NCI-H1092 (cell line): Measurements from ENCODE around the gene STAB1.

Source experiments
- DNase-seq: peaks from one replicate; lab custom pipeline; 2025; lab: John Stamatoyannopoulos, UW

The STAB1 gene

DNA sequence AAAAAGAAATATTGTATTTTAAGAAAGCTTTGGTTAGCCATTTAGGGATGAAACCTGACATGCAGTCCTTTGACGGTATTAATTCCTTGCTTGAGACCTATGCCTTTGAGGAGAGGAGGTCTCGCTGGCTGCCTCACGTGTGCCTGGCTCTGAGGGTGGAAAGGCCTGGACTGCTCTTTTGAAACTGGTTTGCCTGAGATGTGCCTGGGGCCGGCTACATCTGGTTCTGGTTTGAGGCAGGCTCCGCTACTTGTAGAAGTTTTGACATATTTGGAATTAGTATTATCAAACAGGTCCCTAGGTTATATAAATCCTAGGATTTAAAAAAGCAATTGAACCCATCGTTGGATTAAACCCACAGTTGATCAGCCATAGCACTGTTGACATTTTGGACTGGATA, 33.3 kb upstream of the STAB1 start:
- DNase-seq: no peak

DNA sequence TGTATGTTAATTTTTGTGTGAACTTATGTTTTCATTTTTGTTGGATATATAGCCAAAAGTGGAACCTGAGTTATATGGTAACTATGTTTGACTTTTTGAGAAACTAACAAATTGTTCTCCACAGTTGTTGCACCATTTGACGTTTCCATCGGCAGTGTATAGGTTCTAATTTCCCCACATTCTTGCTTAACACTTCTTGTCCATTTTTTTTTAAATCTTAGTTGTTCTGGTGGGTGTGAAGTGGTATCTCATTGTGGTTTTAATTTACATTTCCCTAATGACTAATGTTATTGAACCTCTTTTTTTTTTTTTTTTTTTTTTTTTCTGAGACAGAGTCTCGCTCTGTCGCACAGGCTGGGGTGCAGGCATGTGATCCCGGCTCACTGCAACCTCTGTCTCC, 31.7 kb upstream of the STAB1 start:
- no peak for DNase-seq

DNA sequence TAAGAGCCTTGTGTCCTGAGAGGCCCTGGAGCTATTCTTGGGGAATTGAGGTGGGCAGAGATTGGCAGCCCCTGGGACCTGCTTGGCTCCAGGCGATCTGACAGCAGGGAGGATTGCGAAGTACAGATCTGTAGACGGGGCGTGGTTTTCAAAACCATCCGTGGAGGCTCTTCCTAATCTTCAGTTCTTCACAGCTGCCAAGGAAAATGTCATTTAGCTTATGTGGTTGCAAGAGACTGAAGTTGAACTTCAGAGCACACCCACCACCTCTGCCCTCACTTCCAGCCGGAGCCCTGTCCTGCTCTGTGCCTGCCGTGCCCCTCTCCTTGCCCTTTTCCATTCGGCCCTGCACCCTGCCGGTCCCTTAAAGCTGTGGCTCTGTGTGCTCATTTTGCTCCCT, 26.8 kb upstream of the STAB1 start:
- DNase-seq: no peak

DNA sequence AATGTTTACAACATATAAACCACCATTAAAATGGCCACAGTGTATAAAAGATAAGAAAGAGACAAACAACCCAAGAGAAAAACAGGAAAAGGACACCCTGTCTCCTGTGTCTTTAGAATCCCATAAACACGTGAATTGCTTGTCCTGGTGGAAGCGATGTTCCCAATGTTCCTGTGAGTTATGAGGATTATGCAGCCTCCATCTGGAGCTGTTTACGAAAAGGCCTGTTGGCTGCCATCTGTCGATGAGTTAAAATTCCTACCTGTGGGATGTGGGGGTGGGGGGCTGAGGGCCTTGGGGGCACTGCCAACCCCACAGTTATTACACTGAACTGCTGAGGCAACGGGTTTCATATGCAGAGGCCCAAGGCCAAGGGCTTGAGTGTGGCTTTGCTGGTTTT, 26.1 kb upstream of the STAB1 start:
- DNase-seq: no peak

DNA sequence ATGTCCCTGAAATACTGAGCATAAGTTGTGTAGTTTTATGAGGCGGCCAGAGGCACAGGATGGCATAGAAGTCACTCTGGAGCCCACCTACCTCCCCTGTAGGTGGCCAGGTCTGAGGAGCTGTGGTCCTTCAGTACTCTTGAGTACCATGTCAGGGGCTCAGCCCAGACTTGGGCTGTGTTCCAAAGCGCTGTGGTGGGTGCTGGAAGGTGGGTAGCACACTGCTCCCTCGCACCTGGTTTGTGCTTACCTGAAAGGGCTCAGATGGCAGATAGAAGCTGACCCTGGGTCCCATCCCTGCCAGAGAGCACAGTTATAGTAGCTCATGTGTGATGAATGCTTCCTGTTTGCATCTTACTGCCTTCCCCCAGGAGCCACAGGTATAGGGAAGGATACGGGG, 24.2 kb upstream of the STAB1 start:
- DNase-seq: no peak

DNA sequence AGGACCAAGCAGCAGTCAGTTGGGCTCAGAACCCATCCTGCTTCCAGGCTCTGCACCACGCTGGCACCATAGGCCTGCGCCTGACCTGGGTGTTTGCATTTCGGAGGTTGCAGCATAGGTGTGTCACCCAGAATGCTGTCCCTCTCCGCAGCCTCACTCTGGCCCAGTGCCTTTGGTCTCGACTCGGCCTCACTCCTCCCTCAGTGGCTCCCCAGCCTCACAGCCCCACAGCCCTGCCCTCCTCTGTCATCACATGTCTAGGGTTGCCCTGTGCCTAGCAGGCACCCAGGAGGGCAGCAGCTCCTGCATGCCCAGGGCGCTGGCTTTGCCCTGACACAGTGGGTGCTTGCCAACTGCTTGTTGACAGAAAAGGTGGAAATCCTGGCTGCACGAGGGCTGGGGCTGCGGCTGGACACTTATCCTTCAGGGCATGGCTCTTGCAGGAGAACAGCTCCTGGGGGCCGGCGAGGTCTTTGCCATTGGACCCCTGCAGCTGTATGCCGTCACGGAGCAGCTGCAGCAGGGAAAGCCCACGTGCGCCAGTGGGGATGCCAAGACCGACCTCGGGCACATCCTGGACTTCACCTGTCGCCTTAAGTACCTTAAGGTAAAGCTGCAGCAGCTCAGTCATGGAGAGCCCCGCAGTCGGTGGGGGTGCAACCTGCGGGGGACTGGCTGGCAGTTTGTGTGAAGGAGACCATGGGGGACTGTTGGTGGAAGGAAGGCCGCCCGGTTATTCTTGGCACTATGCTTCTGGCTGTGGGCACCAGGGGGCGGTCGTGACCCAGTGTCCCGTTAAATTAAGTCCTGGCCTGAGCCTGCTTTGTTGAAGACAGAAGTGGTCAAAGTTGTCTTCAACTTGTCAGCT, 23.5 kb upstream of the STAB1 start:
- no peak for DNase-seq

DNA sequence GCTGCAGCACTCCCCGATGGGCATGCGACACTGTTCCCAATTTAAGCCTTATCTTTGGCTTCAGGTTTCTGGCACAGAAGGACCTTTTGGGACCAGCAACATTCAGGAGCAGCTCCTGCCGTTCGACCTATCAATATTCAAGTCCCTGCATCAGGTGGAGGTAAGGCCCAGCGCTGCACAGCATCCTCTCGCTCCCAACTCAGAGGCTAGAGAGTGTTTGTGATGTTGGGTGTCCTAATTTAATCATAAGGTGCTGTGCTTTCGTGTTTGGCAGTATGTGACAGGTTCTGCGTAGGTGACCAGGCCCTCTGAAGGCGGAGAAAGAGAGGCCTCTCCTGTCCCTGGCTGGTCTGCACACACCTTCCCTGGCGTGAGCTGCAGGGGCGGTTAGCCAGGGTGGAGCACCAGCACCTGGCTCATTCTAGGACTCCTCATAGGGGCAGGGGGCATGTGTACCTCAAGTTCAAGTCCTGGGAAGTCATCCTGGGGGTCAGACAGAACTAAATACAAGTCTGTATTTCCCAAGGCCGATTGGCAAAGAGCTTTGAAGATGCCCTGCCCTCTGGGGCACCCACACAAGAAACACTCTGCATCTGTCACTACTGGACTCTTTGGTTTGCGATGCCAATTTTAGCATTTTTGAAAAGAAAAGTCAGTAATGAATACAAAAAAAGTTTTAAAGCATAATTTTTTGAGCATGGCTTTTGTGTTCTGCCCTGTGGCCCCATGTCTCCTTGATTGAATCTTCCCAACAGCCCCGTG, 22.7 kb upstream of the STAB1 start:
- DNase-seq: no peak

DNA sequence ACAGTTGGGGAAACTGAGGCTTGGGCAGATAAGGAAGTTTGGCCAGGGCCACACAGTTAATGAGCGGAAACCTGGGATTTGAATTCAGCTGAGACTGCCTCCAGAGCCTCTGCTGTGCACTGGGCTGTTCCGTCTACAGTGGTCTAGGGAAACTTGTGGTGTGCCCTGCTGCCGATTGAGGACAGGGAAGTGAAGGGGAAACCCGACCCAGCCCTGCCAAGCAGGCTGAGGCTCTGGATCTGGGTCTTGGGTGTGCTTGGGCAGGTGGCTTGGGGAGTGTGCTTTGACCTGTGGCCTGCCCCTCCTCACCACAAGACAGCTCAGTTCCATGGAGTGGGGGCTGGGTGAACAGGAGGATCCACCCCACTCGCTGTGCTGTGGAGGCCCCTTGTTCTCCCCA, 22.1 kb upstream of the STAB1 start:
- no peak for DNase-seq

DNA sequence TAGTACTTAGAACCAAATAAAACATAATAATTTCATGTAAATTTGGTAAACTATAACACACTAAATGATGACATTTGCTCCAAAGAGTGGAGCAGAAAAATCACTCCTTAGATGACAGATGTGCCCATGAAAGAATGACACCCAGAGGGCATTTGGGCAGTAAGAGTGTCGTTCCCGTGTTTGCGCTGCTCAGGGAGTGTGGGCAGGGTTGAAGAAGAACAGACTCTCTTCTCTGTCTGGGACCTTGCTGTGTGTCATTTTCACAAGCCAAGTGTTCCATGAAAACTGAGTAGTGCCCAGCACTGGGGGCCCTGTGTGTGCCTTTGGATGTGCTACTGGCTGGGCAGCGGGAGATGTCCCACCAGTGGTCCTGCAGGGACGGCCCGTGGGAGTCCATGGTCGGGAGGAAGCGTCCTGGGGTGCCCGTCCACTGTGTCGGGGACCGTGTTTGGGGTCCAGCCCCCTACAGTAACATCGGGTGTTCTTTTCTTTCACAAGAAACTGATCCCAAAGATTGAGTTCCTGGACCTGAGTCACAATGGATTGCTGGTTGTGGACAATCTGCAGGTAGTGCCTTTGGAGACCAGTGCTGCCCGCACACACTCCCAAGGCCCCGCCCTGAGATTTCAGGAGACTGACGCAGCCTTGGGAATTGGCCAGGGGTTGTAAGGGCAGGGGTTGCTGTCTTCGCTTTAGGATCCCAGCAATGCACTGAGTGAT, 17.9 kb upstream of the STAB1 start:
- DNase-seq: no peak

DNA sequence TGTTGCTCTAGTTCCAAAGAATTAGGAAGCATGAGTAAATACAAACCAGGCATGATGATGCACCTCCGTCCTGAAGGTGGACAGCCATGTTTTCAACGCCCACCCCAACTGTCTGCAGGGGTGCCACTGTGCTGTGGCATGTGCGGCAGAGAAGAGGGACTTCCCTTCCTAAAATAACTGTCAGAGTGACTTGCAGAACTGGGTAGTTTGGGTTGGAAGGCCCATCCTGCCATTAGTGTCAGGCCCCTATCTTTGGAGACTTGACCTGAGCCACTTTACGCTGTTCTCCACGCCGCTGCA, 17.4 kb upstream of the STAB1 start:
- no peak for DNase-seq

DNA sequence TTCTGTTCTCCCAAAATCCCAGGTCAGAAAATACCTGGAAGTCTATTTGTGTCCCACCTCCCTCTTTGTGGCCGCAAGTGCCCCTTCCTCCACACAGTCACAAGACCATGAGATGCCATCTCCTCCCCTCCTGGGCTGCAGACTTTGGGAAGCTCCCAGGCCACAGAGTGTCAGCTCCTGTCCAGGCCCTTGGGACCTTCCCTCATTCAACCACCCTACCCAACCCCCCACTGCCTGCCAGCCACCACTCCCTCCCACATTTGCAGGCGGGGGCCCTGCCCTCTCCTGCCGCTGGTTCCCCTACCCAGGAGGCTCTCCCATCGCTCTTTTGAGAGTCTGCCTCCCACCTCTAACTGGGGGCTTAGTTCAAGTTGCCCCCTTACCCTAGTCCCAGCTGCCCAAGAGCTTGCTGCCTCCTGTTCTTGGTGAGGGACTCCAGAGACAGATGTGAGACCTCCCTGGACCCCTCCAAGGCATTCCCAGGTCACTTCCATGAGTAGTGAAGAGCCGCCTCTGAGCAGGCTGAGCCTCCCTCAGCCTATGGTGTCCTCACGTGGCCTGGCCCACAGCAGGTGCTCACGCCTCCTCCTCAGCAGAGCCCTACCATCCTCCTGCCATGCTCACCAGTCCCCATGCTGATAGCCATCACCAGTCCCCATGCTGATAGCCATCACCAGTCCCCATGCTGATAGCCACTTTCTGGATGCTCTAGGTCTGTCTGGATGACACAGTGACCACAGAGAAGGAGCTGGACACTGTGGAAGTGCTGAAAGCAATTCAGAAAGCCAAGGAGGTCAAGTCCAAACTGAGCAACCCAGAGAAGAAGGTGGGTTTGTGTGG, 15.9 kb upstream of the STAB1 start:
- no peak for DNase-seq

DNA sequence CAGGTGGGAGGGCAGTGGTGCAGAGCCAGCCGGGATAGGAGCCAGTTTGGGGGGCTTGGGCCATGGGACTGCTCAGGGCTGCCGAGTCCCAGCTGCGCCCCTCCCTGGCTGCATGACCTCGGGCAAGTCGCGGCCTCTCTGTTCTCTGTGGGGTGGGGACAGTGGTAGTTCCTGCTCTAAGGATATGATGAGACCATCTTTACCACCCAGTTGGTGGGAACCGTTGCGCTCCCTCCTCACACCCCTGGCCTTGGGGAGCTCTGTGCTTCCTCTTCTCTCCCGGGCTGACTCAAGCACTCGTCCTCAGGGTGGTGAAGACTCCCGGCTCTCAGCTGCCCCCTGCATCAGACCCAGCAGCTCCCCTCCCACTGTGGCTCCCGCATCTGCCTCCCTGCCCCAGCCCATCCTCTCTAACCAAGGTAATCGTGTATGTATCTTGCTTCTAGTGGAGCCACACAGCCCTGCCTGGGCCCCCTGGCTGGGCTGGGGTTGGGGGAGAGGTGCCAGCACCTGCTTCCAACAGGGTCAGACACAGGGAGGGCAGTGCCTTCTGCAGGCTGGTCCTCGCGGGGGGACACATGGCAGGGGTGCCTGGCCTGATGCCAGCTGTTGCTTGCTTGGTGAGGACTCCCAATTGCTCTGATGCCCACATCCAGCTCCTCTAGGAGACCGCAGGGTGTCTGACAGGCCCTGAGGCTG, 15.1 kb upstream of the STAB1 start:
- DNase-seq: no peak

DNA sequence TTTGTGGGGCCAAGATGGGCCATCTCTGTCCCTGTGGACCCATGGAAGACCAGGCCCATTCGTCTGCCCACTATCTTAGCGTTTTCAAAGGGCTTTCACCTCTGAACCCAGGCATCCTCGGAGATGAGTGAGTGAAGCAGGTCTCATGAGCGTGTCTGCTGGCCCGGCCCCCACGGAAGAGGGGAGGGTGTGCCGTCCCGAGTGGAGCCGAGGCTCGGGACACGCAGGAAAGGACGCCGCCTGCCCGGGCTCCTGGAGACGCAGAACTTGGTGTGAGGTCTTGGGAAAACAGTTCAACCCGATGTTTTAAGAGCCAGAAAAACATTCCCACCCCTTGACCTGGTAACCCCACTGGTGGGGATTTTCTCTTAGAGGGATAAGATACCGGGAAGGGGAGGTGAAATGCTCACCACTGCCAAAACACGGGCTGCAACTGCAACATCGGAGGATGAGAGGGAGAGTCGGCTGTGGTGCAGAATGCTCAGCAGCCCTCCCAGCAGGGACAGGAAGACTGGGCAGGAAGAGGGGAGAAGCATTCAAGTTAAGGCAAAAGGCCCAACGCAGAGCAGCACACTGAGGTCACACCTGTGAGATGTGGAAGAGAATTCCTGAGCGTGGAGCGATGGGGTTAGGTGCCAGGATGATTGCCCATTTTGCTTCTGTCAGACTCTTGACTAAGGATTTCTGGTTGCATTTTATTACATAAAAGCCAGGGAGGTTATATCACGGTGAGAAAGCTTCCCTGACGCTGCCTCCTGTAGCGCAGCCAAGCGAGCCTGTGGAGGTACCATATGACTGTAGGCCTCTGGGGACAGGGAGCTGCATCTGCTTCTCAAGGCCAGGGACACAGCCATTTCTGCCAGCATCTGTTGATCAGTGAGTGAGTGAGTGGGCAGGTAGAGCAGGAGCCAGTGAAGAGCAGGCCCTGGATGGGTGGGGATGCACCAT, 14.1 kb upstream of the STAB1 start:
- DNase-seq: no peak

DNA sequence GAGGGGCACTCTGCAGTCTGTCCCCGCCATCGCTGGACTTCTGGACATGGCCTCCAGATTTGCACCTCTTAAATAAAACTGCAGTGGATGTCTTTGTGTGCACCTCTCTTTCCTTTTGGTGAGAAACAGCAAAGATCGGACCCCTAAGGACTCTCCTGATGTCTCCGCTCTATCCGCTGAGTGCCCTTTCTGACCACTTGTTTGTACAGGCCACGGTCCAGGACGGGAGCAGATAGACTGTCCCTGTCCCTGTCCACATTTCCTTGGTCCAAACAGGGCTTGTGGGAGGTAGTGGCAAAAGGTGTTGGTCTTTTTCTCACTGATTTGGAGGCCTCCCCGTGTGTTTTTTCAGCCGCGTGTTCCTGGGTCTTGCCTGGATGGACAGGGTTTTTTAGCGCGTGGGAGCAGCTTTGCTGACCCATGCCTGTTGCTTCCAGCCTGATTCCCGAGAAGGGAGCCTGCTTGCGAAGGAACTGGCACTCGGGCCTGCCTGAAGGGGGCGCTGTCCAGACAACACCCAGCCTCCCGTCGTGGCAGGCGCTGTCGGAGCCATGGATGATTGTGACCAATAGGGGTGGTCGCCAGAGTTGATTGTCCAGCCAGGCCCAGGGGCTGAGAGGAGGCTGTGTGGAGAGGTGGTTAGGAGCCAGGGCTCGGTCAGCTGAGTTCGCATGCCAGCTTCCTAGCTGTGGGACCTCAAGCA, 13.2 kb upstream of the STAB1 start:
- DNase-seq: no peak

DNA sequence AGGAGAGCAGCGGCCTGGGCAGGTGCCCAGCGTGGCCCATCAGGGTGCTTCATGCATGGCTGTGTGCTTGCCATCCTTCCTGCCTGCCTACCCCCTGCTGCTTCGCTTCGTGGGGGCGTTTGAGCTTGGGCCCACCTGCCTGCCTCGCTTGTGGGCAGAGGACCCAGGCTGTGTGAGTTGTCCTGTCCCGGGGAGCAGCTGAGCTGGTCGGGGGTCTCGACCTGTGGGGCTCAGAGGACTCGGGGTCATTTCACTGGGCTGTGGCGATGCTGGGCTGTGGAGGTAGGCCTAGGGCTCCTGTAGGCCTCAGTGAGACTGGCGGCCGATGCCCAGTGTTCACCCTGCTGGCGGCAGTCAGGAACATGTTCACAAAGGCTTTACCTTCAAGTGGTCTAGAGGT, 12.1 kb upstream of the STAB1 start:
- no peak for DNase-seq

DNA sequence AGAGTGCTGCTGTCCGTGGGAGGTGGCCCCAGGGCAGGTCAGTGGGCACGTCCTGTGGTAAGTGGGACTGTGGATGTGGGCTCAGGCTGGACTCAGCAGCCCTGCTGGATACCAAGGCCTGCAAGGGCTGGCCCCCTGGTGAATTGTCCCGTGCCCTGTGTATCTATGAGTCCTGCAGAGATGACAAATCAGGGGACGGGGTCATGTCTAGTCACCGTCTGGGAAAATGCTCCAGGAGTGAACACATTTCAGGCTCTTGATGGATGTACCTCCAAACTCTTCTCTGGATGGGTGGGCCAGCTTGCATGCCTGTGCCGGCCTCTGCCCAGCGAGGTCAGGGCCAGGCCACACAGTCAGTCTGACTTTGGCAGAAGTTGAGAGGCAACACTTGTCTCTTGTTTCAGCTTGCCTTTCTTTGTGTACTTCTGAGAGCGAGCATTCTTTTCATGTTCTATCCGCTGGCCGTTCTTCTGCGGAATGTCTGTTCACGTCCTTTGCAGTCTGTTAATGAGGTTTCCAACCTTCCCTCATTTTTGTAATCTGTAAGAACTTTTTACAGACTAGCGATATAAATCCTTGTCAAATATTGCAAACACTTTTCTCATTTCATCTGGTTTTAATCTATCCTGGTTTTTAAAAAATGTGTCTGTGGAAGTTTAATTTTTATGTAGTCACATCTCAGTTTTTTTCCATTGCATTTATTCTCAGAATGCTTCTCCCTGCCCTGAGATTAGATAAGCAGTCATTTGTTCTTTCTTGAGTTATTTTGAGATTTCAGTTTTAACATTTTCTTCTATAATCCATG, 11.4 kb upstream of the STAB1 start:
- no peak for DNase-seq

DNA sequence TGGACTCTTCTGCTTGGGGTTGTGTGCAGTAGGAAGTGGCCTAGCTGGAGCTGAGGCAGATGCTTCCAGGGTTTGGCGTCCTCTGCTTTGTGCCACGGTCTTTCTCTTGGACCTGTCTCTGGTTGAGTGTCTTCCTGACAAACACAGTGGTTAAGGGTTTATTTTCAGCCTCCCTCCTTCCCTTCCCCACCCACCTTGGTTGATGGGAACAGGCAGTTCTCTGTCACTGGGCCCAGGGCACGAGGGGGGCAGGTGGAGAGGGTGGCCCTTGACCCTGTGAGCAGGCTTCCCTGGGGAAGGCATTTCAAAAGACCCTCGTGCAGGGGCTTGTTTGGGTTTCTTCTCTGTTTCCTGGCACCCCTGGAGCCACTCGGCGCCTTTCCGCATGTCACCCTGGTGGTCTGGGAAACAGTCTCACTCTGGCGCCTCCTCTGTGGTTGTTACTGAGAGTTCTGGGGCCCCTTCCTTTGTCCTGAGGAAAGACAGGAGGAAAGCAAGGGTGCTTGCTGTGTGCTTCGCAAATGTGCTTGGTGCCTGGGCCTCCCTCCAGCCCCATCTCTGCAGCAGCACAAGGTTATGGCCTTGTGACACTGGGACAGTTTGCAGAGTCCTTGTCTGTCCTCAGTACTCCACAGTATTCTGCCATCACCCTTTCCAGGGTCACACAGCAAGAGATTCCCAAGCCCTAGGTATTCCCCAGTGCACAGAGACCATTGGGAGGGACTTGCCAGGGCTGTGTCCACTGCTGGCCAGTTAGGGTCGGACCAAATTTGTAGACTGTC, 10.3 kb upstream of the STAB1 start:
- DNase-seq: no peak
